ENCODE measurements around the gene VPS8. TPM values are rescaled to one million over a fixed set of nuclear protein-coding genes. Genes with fewer than 3 reads are reported as not detected.

VPS8 gene
- total and polyA plus RNA-seq, 4 donors: 4.2 to 34.9 (median 22.9) TPM

DNA sequence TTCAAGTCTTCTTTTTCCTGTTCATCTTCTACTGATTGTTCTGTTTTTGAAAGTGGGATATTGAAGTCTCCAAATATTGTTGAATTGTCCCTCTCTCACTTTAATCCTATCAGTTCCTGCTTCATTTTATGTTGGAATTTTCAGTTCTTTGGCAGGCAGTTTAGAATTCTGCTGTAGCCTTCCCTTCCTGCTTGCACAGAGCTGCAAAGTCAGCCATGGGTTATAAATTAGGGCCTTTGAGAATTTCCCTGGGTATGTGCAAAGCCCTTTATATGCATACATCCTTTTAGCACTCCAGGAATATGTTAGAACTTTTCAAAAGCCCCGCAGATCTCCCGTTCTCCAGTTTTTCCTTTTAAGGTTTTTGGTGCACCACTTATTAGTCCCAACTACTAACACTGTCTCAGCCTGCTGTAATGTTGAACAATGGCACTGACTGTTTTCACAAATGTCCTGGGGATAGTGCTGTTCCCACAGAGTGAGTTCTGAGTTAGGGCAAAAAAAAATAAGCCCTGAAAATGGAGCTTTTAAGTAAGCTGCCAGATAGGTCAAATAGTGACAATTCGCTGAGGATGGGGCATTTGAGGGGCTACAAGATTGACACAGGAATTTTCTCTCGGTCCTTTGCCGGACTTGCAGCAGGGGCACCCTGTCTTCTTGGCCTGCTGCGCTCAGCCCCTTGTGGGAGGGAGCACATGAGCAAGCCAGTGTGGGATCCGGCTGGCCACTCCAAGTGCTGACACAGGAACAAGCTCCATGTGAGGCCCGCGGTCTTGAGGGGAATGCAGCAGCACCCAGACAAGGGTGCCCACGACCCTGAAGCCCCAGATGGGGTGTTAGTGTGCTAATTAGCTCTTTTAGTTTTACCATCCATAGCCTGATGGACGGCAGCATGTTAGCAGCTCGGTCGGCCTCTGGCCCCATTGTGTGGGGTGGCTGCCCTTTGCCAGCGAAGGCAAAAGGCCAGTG, 96.0 kb downstream of the VPS8 start:
- Histone ChIP-seq H3K4me3 (ENCODE audit: low read depth in 1 of 3, low read length in 3 of 3) (no peak overlapping the region), H3K36me3 (ENCODE audit: control insufficient read depth in 4 of 4, insufficient read depth in 3 of 4, low read depth in 1 of 4, low read length in 3 of 4) (peaks cover 2 to 7% (median 3%) of the 10 kb centered on the region in 4 donors), H3K4me1 (ENCODE audit: control insufficient read depth in 4 of 4, insufficient read depth in 4 of 4, low read length in 3 of 4) (no peaks in the 10 kb centered on the region), H3K9me3 (ENCODE audit: control insufficient read depth in 4 of 4, low read length in 3 of 4) (no peaks in the 10 kb centered on the region), H3K9ac (ENCODE audit: low read depth in 1 of 2, low read length in 2 of 2) (no peak overlapping the region), H3K27ac (ENCODE audit: low read depth in 1 of 2, low read length in 2 of 2) (no peak overlapping the region), H3K27me3 (ENCODE audit: control insufficient read depth in 4 of 4, insufficient read depth in 4 of 4, low read length in 3 of 4) (no peaks in the 10 kb centered on the region)
- no peak for DNase-seq (ENCODE audit: low spot score)
- WGBS: 96% methylated on average over 14 of the region's 14 CpGs
- no peak for TF ChIP-seq EGR1 (IDR thresholded peaks at IDR 0.05; ENCODE audit: low read depth in 2 of 2)
- no peak for TF ChIP-seq NR2F2 (IDR thresholded peaks at IDR 0.05)
- no peak for TF ChIP-seq YY1 (IDR thresholded peaks at IDR 0.05)
- TF ChIP-seq FOXA1 (IDR thresholded peaks at IDR 0.05): no peak
- no peak for TF ChIP-seq HNF4A (conservative IDR thresholded peaks at IDR 0.05)
- no peak for TF ChIP-seq HNF4G (IDR thresholded peaks at IDR 0.05)
- TF ChIP-seq CTCF (IDR thresholded peaks at IDR 0.05; ENCODE audit: low read depth, low read length, missing input control): no peak
- TF ChIP-seq, protein P1, sequence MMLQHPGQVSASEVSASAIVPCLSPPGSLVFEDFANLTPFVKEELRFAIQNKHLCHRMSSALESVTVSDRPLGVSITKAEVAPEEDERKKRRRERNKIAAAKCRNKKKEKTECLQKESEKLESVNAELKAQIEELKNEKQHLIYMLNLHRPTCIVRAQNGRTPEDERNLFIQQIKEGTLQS (IDR thresholded peaks at IDR 0.05): no peak
- no peak for TF ChIP-seq ZBTB33 (IDR thresholded peaks at IDR 0.05)

GRCh38 chr3:184908859-184909258, 96.9 kb downstream of the VPS8 start:
- no peak overlapping the region for H3K4me3 ChIP-seq (ENCODE audit: low read depth in 1 of 3, low read length in 3 of 3)
- H3K4me1 ChIP-seq (ENCODE audit: control insufficient read depth in 4 of 4, insufficient read depth in 4 of 4, low read length in 3 of 4): no peaks in the 10 kb centered on the region
- no peaks in the 10 kb centered on the region for H3K27me3 ChIP-seq (ENCODE audit: control insufficient read depth in 4 of 4, insufficient read depth in 4 of 4, low read length in 3 of 4)
- no peak overlapping the region for H3K9ac ChIP-seq (ENCODE audit: low read depth in 1 of 2, low read length in 2 of 2)
- no peaks in the 10 kb centered on the region for H3K9me3 ChIP-seq (ENCODE audit: control insufficient read depth in 4 of 4, low read length in 3 of 4)
- peaks cover 0 to 5% (median 3%) of the 10 kb centered on the region in 4 donors for H3K36me3 ChIP-seq (ENCODE audit: control insufficient read depth in 4 of 4, insufficient read depth in 3 of 4, low read depth in 1 of 4, low read length in 3 of 4)
- 96% methylated on average over 4 of the region's 4 CpGs for WGBS
- no peak overlapping the region for H3K27ac ChIP-seq (ENCODE audit: low read depth in 1 of 2, low read length in 2 of 2)
- DNase-seq (ENCODE audit: low spot score): no peak
- TF ChIP-seq NR2F2 (IDR thresholded peaks at IDR 0.05) (no peak), HNF4G (IDR thresholded peaks at IDR 0.05) (no peak), TAF1 (conservative IDR thresholded peaks at IDR 0.05) (no peak), EGR1 (IDR thresholded peaks at IDR 0.05; ENCODE audit: low read depth in 2 of 2) (no peak), JUND (IDR thresholded peaks at IDR 0.05) (no peak), YY1 (IDR thresholded peaks at IDR 0.05) (no peak), FOXA1 (IDR thresholded peaks at IDR 0.05) (no peak), HNF4A (conservative IDR thresholded peaks at IDR 0.05) (no peak), ZBTB33 (IDR thresholded peaks at IDR 0.05) (no peak), RAD21 (IDR thresholded peaks at IDR 0.05) (no peak), RXRA (IDR thresholded peaks at IDR 0.05) (no peak), FOXA2 (IDR thresholded peaks at IDR 0.05) (no peak), SP1 (IDR thresholded peaks at IDR 0.05) (no peak), GABPA (IDR thresholded peaks at IDR 0.05 in 1 of 2, conservative IDR thresholded peaks at IDR 0.05 in 1 of 2) (no peak)
- TF ChIP-seq, protein P2, sequence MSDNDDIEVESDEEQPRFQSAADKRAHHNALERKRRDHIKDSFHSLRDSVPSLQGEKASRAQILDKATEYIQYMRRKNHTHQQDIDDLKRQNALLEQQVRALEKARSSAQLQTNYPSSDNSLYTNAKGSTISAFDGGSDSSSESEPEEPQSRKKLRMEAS (IDR thresholded peaks at IDR 0.05): no peak
- TF ChIP-seq, protein P3, sequence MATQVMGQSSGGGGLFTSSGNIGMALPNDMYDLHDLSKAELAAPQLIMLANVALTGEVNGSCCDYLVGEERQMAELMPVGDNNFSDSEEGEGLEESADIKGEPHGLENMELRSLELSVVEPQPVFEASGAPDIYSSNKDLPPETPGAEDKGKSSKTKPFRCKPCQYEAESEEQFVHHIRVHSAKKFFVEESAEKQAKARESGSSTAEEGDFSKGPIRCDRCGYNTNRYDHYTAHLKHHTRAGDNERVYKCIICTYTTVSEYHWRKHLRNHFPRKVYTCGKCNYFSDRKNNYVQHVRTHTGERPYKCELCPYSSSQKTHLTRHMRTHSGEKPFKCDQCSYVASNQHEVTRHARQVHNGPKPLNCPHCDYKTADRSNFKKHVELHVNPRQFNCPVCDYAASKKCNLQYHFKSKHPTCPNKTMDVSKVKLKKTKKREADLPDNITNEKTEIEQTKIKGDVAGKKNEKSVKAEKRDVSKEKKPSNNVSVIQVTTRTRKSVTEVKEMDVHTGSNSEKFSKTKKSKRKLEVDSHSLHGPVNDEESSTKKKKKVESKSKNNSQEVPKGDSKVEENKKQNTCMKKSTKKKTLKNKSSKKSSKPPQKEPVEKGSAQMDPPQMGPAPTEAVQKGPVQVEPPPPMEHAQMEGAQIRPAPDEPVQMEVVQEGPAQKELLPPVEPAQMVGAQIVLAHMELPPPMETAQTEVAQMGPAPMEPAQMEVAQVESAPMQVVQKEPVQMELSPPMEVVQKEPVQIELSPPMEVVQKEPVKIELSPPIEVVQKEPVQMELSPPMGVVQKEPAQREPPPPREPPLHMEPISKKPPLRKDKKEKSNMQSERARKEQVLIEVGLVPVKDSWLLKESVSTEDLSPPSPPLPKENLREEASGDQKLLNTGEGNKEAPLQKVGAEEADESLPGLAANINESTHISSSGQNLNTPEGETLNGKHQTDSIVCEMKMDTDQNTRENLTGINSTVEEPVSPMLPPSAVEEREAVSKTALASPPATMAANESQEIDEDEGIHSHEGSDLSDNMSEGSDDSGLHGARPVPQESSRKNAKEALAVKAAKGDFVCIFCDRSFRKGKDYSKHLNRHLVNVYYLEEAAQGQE (IDR thresholded peaks at IDR 0.05): no peak
- TF ChIP-seq, protein P1 (IDR thresholded peaks at IDR 0.05): no peak

Data from liver (tissue), 9 donors.